WERI-Rb-1 (cell line): ENCODE data around the gene PORCN.

ENCODE experiments used
- DNase-seq: peaks from one replicate; pipeline ENCODE4 v3.0.0-alpha.2; 2020
- H3K27ac ChIP-seq: fragments of 250-450 bp; sonication (Bioruptor Pico); 2 replicates; pipeline ENCODE4 v1.5.1; 2020; ENCODE audit warnings: mild to moderate bottlenecking, moderate library complexity
- H3K27me3 ChIP-seq: fragments of 250-450 bp; sonication (Bioruptor Pico); 2 replicates; pipeline ENCODE4 v1.5.1; 2021; ENCODE audit warnings: mild to moderate bottlenecking, low read depth, moderate library complexity; ENCODE audit not compliant: insufficient read depth, severe bottlenecking
- H3K36me3 ChIP-seq: fragments of 250-450 bp; sonication (Bioruptor Pico); 2 replicates; pipeline ENCODE4 v1.5.1; 2020; ENCODE audit warnings: mild to moderate bottlenecking, moderate library complexity
- H3K4me3 ChIP-seq: 2 replicates; pipeline ENCODE4 v1.5.1; 2011; ENCODE audit warnings: low read depth, mild to moderate bottlenecking, control low read depth, low read length
- H3K9me3 ChIP-seq: fragments of 250-450 bp; sonication (Bioruptor Pico); 2 replicates; pipeline ENCODE4 v1.5.1; 2021; ENCODE audit warnings: mild to moderate bottlenecking, moderate library complexity; ENCODE audit not compliant: severe bottlenecking
- CTCF ChIP-seq: IDR thresholded peaks from 2 replicates; pipeline ENCODE4 v1.5.1; 2011; ENCODE audit warnings: low read depth, mild to moderate bottlenecking, control low read depth, inconsistent platforms, low read length

Gene PORCN

GRCh38 chrX:48473704-48473990 lies 35.1 kb upstream of the PORCN start:
- H3K27ac ChIP-seq = peak overlapping the region; percentile 90
- no peak for DNase-seq
- no peak for TF ChIP-seq CTCF
- H3K27me3 ChIP-seq = no peaks in the 10 kb centered on the region
- H3K9me3 ChIP-seq = no peaks in the 10 kb centered on the region
- no peaks in the 10 kb centered on the region for H3K36me3 ChIP-seq
- peak overlapping the region; percentile 5; the same call in 1 of the 2 replicates for H3K4me3 ChIP-seq

GRCh38 chrX:48474127-48474526 lies 34.7 kb upstream of the PORCN start:
- no peaks in the 10 kb centered on the region for H3K9me3 ChIP-seq
- H3K36me3 ChIP-seq = peaks cover 1% of the 10 kb centered on the region; the same call in 1 of the 2 replicates
- peak overlapping the region; percentile 90 for H3K27ac ChIP-seq
- DNase-seq = peak; percentile 52
- no peaks in the 10 kb centered on the region for H3K27me3 ChIP-seq
- H3K4me3 ChIP-seq = no peak overlapping the region
- TF ChIP-seq CTCF = peak; percentile 52

- DNase-seq = no peak
- TF ChIP-seq CTCF = no peak
- Histone ChIP-seq H3K27ac (peak overlapping the region; percentile 90), H3K27me3 (no peaks in the 10 kb centered on the region), H3K4me3 (no peak overlapping the region), H3K36me3 (peaks cover 4% of the 10 kb centered on the region; the same call in 1 of the 2 replicates), H3K9me3 (no peaks in the 10 kb centered on the region)
Observed at GRCh38 chrX:48474581-48474980, 34.2 kb upstream of the PORCN start.

- DNase-seq = no peak
- no peak for TF ChIP-seq CTCF
- H3K9me3 ChIP-seq = no peaks in the 10 kb centered on the region
- peak overlapping the region; percentile 74 for H3K27ac ChIP-seq
- H3K36me3 ChIP-seq = peaks cover 6% of the 10 kb centered on the region; the same call in 1 of the 2 replicates
- H3K4me3 ChIP-seq = peak overlapping the region; percentile 72
- no peaks in the 10 kb centered on the region for H3K27me3 ChIP-seq
Observed at GRCh38 chrX:48475296-48475695, 33.5 kb upstream of the PORCN start.

GRCh38 chrX:48475774-48476577 lies 32.8 kb upstream of the PORCN start, which contains the start of gene FTSJ1:
Gene FTSJ1 (plus strand): TSS chrX:48476199. CDS start chrX:48478048, 1,849 bp downstream.
- no peaks in the 10 kb centered on the region for H3K9me3 ChIP-seq
- no peaks in the 10 kb centered on the region for H3K27me3 ChIP-seq
- H3K27ac ChIP-seq = peak within 1 kb of the TSS; percentile 74
- no peak for TF ChIP-seq CTCF
- H3K36me3 ChIP-seq = peaks cover 9% of the 10 kb centered on the region
- H3K4me3 ChIP-seq = peak within 1 kb of the TSS; percentile 72
- DNase-seq = peak; percentile 86
